Middle frontal gyrus (tissue), 1 donor: Measurements from ENCODE around the gene ITGA1.
"Not testable (repeated sequence)": the region's sequence is repeated elsewhere in the genome, so short reads cannot be mapped to it uniquely, and the experiment has no call there.

Experiments used
- DNase-seq: peaks from one replicate; pipeline ENCODE4 v3.0.0-alpha.2; 2015; ENCODE audit warnings: low spot score; ENCODE audit errors: extremely low spot score

Gene ITGA1

DNA sequence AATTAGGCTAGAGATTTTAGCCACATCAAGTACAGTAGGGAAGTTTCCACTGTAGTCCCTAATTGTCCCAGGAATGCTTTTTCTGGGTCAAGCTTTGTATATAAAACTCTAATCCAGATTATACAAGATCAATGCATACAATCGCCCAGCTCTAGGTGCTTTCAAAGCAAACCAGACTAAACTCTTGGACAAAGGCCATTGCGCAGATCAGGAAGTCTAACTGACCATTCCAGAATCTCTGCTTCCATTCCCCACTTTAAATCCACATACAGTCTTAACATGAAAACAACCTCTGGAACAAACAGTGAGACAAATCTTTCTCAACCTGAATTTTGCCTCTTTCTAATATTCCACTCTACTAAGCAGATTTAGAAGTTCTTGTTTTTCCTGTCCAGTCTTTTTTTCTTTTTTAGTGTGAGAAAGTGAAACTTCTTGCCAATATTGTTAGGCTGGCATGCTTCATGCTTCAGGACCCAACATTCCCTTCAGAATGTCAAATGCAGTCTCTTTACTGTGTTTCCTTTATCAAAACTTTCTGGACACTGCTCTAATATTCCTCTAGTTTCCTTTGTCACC is 76.1 kb downstream of the ITGA1 start:
- no peak for DNase-seq

DNA sequence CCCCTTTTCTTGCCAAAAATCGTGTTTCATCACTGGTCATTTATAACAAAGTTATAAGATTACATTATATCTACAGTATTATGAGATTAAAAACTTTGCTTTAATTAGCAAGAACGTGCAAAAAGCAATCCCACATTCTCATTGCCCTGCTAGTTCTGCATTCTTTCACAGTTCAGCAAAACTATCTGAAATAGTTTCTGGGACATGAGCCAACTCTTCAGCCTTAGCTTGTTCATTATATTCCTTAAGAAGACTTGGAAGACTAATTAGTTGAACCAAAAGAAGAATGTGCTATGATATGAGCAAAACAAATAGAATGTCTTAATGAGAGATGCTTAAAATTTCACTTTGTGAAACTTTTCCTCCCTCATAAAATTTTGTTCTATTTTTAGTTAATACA is 76.7 kb downstream of the ITGA1 start:
- no peak for DNase-seq

DNA sequence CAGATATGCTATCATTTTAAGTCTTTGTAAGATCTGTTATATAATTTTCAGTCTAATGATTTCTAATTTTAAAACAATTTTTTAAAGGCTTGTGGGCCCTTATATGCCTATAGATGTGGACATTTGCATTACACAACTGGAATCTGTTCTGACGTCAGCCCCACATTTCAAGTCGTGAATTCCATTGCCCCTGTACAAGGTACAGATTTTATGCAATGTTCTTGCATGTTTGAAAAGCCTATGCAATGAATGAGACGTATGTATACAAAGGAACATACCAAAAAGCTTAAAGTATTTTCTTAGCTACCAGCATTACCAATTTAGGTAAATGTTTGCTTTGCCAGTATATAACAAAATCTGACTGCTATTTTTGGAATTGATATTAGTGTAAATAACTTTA is 77.2 kb downstream of the ITGA1 start:
- DNase-seq, result no peak

DNA sequence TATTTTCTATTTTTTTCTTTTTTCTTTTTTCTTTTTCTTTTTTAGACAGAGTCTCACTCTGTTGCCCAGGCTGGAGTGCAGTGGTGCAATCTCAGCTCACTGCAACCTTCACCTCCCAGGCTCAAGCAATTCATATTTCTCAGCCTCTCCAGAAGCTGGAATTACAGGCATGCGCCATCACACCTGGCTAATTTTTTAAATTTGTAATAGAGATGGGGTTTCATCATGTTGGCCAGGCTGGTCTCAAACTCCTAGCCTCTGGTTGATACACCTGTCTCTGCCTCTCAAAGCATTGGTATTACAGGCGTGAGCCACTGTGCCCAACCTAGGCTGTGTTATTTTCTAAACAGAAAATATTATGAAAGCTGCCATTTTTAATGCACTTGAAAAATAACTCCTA is 78.3 kb downstream of the ITGA1 start:
- DNase-seq, result not testable (repeated sequence)

DNA sequence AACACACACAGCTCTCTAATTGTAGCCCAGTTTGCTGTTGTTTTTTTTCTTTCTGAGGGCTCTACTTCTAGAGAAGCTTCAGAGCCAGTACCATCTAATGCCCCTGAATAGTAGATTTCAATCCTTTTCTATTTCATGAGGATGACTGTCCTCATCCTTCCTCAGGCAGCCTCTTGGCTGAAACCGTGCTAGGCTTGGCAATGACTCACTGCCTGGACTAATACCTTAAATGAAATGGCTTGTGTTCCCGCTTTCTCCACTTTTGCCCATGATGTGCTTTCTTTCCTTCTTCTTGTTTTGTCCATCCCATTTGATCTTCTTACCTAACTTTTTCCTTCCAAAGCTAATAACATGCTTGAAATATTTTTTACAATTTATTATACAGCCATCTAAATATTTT is 80.1 kb downstream of the ITGA1 start:
- DNase-seq, result no peak

DNA sequence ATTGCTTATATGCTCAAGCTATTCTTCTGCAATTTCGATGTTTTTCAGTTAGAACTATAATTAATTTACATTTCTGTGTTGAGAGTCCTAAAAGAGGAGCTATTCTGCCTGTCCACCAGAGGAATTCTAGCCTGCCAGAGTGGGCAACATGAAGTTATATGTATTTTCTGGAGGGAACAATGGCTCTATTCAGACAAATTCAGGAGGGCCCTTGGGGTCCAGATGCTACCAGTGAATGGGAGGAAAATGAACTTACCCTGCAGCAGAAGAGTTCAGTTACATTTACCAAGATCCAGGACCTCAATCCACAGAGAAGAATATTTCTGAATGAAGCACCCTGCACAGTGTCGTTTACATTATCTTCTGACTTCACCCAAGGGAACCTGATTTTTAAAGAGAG is 80.7 kb downstream of the ITGA1 start:
- no peak for DNase-seq

DNA sequence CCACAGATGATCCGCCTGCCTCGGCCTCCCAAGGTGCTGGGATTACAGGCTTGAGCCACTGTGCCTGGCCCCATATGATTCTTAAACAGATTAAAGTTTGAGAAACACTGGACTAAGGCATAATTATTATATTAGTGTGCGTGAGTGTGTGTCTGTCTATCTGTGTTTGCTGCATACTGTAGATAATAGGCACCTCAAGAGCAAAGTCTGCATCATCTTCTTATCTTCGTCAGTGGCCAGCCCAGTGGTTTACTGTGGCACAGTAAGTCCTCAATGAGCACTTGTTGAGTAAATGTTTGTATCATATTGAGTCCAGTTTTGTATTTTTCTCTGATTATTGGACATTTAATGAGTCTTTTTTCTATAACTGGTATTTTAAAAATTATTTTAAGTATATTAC is 81.7 kb downstream of the ITGA1 start:
- DNase-seq, result no peak

DNA sequence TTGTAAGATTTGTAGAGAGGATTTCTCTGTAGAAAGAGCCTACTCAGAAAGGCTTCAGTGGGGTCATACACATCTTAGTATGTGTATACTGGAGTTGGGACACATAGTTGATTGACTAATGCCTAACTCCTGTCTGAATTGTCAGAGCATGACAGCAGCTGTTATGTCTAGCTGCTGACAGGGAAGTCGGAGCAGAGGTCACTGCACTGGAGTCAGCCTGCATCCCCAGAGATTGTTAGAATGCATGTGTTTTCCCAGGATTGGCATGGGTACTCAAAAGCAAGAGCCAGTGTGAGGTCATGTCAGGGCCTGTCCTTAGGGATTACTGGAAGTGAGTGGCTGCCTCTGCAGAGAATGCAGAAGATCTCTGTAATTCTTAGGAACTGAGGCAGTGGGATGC is 82.7 kb downstream of the ITGA1 start:
- no peak for DNase-seq

DNA sequence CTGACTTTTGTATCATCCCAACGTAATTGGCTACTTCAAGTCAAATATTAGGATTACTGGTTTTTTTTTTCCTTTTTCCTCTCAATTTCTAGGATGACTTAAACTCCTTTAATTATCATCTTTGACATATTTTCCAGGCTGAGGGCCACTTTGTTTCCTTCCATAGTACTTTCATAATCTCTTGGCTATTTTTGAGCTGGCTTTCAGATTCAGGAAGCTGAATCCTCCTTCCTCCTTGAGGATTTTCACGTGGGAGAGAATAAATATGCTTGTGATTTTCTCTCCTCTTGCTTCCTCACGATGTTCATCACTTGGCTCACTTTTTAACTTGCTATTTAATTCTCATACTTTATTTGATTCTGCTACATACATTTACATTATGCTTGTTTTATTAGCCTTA is 88.1 kb downstream of the ITGA1 start:
- DNase-seq, result no peak

DNA sequence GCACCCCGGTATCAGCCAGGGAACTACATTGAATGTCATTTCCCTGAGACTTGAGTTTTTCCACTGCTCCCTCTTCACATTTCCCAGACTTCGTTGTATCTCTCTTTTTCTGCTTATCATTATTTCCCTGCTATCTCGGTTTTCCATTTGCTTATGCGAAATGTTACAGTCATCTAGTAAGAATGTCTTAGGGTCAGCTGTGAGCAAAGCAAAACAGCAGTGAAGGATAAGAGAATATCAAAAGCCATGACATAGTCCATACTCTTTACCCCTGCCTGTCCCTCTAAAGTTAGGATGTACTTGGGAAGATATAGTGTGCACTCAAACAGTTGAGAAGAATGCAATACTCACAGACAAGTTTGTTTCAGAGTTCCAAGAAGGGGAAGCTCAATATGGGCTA is 88.7 kb downstream of the ITGA1 start:
- DNase-seq, result no peak

DNA sequence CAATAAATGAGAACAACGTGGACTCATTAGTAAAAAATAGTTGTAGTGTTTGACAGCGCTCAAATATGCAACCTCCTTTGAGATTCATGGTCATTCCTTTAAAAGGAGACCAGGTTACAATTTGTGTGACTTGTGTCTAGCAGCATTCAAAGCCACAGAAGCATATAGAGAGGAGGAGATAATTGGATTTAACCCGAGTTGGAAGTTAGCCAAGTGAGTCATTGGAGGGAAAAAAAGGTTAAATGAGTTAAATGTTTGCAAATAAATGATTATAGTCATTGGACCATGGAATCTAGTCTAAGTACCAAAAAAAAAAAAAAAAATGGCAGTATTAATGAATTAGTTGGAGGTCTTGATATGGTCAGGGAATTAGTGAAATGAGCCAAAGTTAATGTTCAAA is 90.9 kb downstream of the ITGA1 start:
- DNase-seq, result no peak

DNA sequence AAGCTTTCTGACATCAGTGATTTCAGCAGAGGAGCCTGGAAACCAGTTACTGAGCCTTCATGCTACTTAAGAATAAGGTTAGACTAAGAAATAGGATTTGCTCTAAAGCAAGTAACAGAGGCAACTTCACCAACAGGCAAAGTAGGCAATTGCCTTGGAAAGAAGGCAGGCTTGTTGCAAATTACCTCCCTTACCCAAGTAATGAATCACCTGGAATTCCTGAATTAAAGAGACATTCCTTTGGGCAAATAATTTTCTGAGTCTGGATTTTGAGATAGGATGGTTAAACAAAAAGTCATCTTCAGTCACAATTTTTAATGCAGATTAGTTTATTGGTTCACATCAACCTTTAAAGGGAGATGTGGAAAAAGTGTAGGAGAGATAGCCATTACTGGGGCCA is 92.8 kb downstream of the ITGA1 start:
- DNase-seq, result no peak

DNA sequence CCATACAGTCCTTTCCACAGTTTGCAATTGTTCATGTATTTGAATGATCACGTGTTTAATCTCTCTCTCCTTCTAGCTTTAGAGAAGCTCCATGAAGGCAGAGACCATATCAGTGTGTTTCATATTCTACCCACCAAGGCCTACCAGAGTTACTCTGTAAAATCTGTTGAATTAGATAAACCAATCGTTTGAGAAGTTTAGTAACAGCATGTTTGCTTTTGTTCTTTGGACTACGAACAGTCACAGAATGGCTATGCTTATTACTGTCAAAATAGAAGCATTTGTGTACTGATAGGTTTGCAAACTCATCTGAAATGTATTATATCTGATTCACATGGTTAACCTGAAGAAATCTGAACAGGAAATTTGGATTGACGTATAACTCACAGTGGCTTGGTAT is 93.8 kb downstream of the ITGA1 start:
- no peak for DNase-seq

DNA sequence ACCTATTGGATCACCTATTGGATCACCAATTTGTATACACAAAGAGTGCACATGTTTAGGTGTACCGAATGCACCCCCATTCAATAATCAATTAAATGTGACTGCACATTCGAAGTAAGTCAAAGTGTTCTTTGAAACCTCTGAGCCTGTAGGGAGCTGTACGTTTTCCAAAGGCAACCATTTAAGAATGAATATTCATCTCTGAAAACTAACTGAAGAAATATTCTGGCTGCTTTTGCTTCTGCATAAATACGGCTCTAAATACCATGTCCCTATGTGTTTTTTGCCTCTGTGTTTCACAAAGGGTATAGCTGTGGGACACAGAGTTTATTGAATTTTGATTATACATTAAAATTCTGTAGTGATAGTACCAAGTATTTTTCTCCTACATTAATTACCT is 95.4 kb downstream of the ITGA1 start:
- DNase-seq, result no peak

DNA sequence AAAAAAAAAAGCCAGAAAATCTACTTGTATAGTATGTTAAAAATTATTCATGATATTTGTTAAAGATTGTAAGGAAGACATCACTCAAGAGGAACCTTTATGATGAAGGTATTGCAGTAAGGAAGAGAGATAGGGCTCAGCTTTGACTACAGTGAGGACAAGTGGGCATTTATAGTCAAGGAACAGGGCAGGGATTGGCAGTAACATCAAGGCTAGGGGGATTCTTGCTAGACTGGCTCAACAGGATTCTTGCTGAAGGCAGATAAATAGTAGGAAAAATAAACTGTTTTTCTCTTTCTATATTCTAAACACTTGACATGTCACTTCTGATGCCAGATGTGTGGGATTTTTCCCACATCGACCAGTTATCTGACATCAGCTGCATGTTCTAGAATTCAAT is 96.7 kb downstream of the ITGA1 start:
- no peak for DNase-seq

DNA sequence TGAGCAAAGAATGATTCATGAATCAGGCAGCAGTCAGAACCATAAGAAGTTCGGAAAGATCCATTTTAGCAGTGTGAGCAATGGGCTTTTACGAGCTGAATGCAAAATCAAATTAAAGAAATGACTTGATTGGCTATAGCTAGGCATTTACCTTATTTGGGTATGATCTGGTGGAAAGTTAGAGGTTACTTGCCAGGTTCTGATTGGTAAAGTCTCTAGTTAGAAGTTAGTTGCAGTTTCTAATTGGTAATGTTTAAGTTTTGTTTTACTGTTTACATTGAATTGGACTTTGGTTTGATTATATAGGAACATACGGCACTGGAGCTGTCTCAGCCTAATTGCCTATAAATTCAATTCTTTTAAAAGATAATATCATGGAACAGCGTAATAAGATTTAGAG is 97.9 kb downstream of the ITGA1 start:
- DNase-seq, result no peak

DNA sequence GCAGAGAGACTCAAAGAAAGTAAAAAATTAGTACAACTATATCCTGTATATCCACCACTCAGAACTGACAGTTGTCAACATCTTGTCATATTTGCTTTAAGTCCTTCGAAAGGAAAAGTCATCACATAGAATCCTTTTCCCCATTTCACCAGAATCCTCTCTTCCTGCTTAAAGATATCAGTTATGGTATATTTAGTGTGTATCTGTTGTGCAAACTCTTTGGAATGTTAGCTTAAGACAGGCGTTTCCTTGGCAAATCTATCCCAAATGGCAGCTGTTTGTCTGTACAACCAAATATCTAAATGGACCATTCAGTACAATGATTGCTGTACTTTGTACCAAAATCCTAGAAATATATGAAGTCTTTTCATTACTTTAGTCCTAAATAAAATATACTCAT is 98.5 kb downstream of the ITGA1 start:
- no peak for DNase-seq

DNA sequence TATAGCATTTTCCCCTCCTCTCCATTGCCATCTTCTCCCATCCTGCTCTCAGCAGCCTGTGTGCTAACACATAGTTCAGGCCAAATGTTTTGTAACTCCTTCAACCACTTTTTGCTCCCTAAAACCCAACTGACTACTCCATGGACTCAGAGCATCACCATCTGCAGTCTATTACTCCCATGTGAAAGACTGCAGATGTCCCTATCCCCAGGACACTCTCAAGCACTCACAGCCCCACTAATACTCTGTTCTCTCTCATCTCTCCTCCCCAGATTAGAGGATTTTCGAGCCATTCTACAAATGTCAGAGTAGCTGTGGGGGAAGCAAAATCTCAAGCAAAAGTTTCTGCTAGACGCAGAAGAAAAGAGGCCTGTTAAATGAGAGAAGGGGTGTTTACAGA is 99.3 kb downstream of the ITGA1 start:
- DNase-seq, result no peak

DNA sequence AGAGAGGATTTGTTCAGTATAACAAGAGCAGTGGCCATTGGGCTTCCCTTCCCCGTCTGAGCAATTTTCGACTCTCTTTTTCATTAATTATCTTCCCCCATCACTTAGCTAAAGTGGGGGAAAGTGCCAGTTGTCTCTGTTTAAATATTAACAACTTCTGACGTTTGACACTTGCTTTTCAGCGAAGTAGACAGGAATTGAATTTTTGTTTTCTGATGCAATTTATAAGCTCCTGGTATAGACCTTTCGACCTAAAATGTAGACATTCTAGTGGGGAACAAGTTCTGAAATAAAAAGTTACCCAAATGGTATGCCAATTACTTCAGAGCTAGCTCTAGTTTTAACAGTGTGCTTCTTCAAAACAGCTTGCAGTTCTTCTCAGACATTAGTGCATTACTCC is 100.6 kb downstream of the ITGA1 start:
- DNase-seq, result no peak

DNA sequence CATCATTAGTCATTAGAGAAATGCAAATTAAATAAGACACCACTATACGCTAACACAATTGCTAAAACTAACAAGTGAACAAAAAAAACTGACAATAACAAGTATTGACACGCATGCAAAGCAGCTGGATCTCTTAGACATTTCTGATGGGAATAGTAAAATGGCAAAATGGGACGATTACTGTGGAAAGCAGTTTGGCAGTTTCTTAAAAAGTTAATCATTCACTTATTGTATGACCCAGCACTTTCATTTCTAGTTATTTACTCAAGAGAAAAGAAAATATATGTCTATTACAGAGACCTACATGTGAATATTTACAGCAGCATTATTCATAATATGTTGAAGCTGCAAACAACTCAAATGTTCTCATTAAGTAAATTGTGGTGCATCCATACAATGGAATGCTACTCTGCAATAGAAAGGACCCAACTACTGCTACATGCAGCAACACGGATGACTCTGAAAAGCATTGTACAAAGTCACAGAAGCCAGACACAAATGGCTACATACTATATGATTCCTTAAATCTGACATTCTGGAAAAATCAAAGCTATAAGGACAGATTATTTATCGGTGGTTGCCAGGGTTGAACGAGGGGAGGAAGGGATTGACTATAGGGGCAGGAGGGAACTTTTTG is 104.6 kb downstream of the ITGA1 start:
- DNase-seq, result no peak

DNA sequence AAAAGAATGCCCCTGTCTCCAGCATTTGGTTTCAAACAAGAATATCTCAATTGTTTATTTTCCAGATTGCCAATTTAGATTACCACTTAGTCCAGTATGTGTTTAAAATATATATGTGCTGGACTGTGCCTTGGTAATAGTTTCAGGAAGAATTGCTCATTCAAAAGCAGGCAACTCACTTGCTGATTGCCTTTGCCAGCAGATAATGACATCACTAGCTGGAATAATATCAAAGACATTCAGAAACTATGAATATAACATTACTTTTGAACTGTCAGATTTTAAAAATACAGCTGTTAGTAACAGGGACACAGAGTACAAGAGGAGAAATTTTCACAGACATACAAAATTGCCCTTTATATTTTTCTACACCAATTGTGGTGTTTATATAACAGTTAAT is 105.4 kb downstream of the ITGA1 start:
- no peak for DNase-seq

DNA sequence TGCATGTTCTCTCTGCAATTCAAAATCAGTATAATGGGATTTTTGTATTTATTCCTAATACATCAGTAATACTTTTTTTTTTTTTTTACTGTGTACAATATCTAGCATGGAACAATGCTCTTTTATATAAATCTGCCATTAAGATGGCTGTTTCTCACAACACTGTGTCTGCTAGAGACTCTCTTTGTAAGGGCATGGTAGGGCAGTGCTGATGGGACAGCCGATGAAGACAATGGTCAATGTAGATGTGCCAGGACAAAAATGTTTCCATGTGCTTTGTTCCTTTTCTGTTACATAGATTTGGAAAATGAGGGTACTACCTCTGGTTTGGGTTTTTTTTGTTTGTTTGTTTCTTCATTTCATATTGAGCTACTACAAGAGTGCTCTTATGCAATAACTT is 106.1 kb downstream of the ITGA1 start:
- no peak for DNase-seq

DNA sequence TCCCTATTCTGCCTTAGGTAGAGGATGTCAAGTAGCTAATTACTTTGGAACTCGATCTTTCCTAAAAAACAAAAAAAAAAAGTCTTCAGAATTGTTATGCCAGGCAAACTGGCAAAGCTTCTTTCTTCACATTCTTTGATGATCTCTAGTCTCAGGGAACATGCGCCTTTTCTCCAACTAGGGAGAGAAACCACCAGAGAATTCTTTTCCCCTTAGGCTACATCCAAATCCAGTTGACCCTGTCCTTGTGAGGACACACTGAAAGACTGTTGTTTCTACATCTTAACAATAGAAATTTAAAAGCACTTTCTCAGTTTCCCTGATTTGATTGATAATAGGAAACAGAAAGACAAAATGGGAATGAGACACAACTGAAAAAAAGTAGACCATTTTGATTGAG is 106.7 kb downstream of the ITGA1 start:
- no peak for DNase-seq

DNA sequence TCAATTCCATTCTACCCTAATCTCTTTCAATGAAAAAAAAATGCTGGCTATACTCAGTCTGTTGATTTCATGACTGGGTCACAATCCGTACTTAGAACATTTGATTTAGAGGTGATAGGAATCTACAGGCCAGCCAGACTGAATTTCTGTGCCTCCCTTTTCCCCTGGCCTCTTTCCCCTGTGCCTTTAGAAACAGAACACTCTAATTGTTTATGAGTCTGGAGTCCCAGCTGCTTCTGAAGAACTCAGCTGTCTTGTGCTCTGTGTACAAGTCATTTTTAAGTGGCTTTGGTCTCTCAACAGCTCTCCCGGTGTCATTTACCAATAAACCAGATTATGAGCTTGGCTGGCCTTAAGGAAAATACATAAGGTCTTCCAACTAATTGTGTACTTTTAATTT is 107.4 kb downstream of the ITGA1 start:
- no peak for DNase-seq
